PC-3 (cell line): Measurements from ENCODE around the gene NFKB1.

Experiments used
- CTCF ChIP-seq: fragments of 300-600 bp; sonication (generic); conservative IDR thresholded peaks from 2 replicates; pipeline ENCODE4 v1.5.1; 2017; ENCODE audit warnings: antibody characterized with exemption, low read depth, mild to moderate bottlenecking, low read length
- EZH2 ChIP-seq: fragments of 300-600 bp; sonication (generic); IDR thresholded peaks from one replicate; pipeline ENCODE4 v1.6.1; 2017; ENCODE audit warnings: antibody characterized with exemption, mild to moderate bottlenecking, low read length; ENCODE audit not compliant: unreplicated experiment
- EZH2phosphoT487 ChIP-seq: fragments of 300-600 bp; sonication (generic); IDR thresholded peaks from 2 replicates; pipeline ENCODE4 v1.6.1; 2018; ENCODE audit warnings: mild to moderate bottlenecking, antibody characterized with exemption, low read length, borderline replicate concordance

DNA sequence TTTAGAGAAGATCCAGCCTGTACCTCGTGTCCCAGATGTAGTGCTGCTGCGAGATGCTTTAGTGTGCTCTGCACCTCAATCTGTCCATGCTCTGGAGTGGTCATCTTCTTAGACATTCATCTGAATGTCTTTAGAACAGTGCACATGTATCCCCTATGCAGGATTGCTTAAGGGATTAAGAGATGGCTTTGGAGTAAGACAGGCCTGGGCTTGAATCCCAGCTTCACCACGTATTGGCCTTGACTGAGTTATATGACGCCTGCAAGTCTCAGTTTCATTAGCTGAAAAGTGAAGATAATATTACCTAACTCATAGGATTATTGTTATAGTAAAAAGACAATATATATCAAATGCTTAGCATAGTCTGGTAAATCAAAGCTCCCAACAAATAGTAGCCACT is 98.3 kb downstream of the NFKB1 start:
- TF ChIP-seq CTCF, result no peak
- no peak for TF ChIP-seq EZH2phosphoT487
- no peak for TF ChIP-seq EZH2
